Measurements from ENCODE around the gene ZGRF1.

- no peak for TF ChIP-seq POLR2A (IDR thresholded peaks at IDR 0.05)
- TF ChIP-seq, protein P1, sequence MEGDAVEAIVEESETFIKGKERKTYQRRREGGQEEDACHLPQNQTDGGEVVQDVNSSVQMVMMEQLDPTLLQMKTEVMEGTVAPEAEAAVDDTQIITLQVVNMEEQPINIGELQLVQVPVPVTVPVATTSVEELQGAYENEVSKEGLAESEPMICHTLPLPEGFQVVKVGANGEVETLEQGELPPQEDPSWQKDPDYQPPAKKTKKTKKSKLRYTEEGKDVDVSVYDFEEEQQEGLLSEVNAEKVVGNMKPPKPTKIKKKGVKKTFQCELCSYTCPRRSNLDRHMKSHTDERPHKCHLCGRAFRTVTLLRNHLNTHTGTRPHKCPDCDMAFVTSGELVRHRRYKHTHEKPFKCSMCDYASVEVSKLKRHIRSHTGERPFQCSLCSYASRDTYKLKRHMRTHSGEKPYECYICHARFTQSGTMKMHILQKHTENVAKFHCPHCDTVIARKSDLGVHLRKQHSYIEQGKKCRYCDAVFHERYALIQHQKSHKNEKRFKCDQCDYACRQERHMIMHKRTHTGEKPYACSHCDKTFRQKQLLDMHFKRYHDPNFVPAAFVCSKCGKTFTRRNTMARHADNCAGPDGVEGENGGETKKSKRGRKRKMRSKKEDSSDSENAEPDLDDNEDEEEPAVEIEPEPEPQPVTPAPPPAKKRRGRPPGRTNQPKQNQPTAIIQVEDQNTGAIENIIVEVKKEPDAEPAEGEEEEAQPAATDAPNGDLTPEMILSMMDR (IDR thresholded peaks at IDR 0.05 in 4 of 5, conservative IDR thresholded peaks at IDR 0.05 in 1 of 5): no peak
These were observed 144.4 kb downstream of the ZGRF1 start for GRCh38 chr4:112492321-112492720.
